Tibial nerve (tissue), 4 donors: Measurements from ENCODE around the gene ZNF746. TPM values are rescaled to one million over a fixed set of nuclear protein-coding genes. Genes with fewer than 3 reads are reported as not detected.

Experiments
- DNase-seq, 2 donors: peaks; one replicate each; pipeline ENCODE4 v3.0.0-alpha.2; 2019; ENCODE audit warnings: low spot score in 2 of 2
- H3K27ac ChIP-seq, 4 donors: fragments of 200-600 bp; sonication (generic) in 3 of 4; one replicate each; pipeline ENCODE4 v1.5.1; 2017 to 2019; ENCODE audit warnings: mild to moderate bottlenecking in 1 of 4
- H3K27me3 ChIP-seq, 2 donors: fragments of 200-600 bp; sonication (generic) in 1 of 2; one replicate each; pipeline versions ENCODE4 v1.5.1 to v1.6.0; 2017 to 2019
- H3K36me3 ChIP-seq, 3 donors: fragments of 200-600 bp; sonication (generic); one replicate each; pipeline ENCODE4 v1.5.1; 2018 to 2019
- H3K4me1 ChIP-seq, 4 donors: fragments of 200-600 bp; sonication (generic) in 3 of 4; one replicate each; pipeline ENCODE4 v1.5.1; 2017 to 2019
- H3K4me3 ChIP-seq, 4 donors: fragments of 200-600 bp; sonication (generic) in 3 of 4; one replicate each; pipeline ENCODE4 v1.5.1; 2017 to 2019; ENCODE audit warnings: mild to moderate bottlenecking in 1 of 4, moderate library complexity in 1 of 4
- H3K9me3 ChIP-seq, 4 donors: fragments of 200-600 bp; sonication (generic) in 3 of 4; one replicate each; pipeline ENCODE4 v1.5.1; 2017 to 2019
- CTCF ChIP-seq, 5 experiments: fragments of 200-600 bp in 3 of 5; fragments of 450-650 bp in 2 of 5; sonication (generic) in 3 of 5; IDR thresholded peaks; one replicate each; pipeline ENCODE4 v1.5.1; 2016 to 2019; ENCODE audit warnings: antibody characterized with exemption in 5 of 5, mild to moderate bottlenecking in 3 of 5, moderate library complexity in 2 of 5
- EP300 ChIP-seq, 2 donors: sonication (generic); formaldehyde crosslinking; IDR thresholded peaks; one replicate each; pipeline ENCODE4 v1.6.1; 2017; ENCODE audit warnings: antibody characterized with exemption in 2 of 2, mild to moderate bottlenecking in 1 of 2
- POLR2A ChIP-seq, 2 donors: fragments of 450-650 bp; IDR thresholded peaks; one replicate each; pipeline ENCODE4 v1.6.1; 2017; ENCODE audit warnings: antibody characterized with exemption in 2 of 2, mild to moderate bottlenecking in 2 of 2, moderate library complexity in 2 of 2
- WGBS, 2 donors: methylation state at CpG; one replicate each; pipeline ENCODE4 v1.1.5; 2018; 5-methylcytosine and 5-hydroxymethylcytosine counted together
- total RNA-seq, 4 donors: library from RNA; depleted of rRNA; stranded (reverse); fragments of >200 nt; gene quantifications; one replicate each; pipeline ENCODE4 v1.1.0, GENCODE V29; 2016

ZNF746 gene
- total RNA-seq, 4 donors from 2014 or later: 28.4 to 43.2 (median 32.9) TPM

- H3K4me1 ChIP-seq: peaks cover 0 to 2% (median 0%) of the 10 kb centered on the region in 4 donors
- H3K27me3 ChIP-seq: no peaks in the 10 kb centered on the region
- TF ChIP-seq POLR2A (IDR thresholded peaks at IDR 0.05) (no peak), EP300 (IDR thresholded peaks at IDR 0.05) (no peak)
- H3K27ac ChIP-seq: no peak overlapping the region
- no peak overlapping the region for H3K4me3 ChIP-seq
- H3K9me3 ChIP-seq: peaks cover 0 to 5% (median 0%) of the 10 kb centered on the region in 4 donors
- no peak for DNase-seq
- H3K36me3 ChIP-seq: peaks cover 0 to 16% (median 0%) of the 10 kb centered on the region in 3 donors
These were observed 31.2 kb downstream of the ZNF746 start for GRCh38 chr7:149466364-149466763.

- no peaks in the 10 kb centered on the region for H3K36me3 ChIP-seq
- no peaks in the 10 kb centered on the region for H3K27me3 ChIP-seq
- DNase-seq: no peak
- TF ChIP-seq CTCF (IDR thresholded peaks at IDR 0.05) (no peak), POLR2A (IDR thresholded peaks at IDR 0.05) (no peak), EP300 (IDR thresholded peaks at IDR 0.05) (no peak)
- H3K9me3 ChIP-seq: no peaks in the 10 kb centered on the region
- 79 to 89% methylated on average over 1 of the region's 1 CpG for WGBS, 2 donors
- H3K27ac ChIP-seq: no peak overlapping the region
- no peak overlapping the region for H3K4me3 ChIP-seq
- H3K4me1 ChIP-seq: peaks cover 0 to 17% (median 11%) of the 10 kb centered on the region in 4 donors
These were observed 34.0 kb downstream of the ZNF746 start for GRCh38 chr7:149463500-149464161.

GRCh38 chr7:149462101-149462520 is 35.5 kb downstream of the ZNF746 start:
- no peaks in the 10 kb centered on the region for H3K36me3 ChIP-seq
- no peaks in the 10 kb centered on the region for H3K27me3 ChIP-seq
- no peak overlapping the region for H3K27ac ChIP-seq
- WGBS, 2 donors: 89 to 91% methylated on average over 9 of the region's 9 CpGs
- H3K4me1 ChIP-seq: peaks cover 0 to 29% (median 14%) of the 10 kb centered on the region in 4 donors
- no peak for DNase-seq
- no peak for TF ChIP-seq CTCF (IDR thresholded peaks at IDR 0.05)
- TF ChIP-seq EP300 (IDR thresholded peaks at IDR 0.05): no peak
- TF ChIP-seq POLR2A (IDR thresholded peaks at IDR 0.05): no peak
- H3K9me3 ChIP-seq: no peaks in the 10 kb centered on the region
- no peak overlapping the region for H3K4me3 ChIP-seq

- Histone ChIP-seq H3K9me3 (no peaks in the 10 kb centered on the region), H3K4me1 (peaks cover 0 to 36% (median 14%) of the 10 kb centered on the region in 4 donors), H3K4me3 (peak within 1 kb of the TSS; percentile 62 to 93 (median 74)), H3K27ac (peak within 1 kb of the TSS; percentile 63 to 92 (median 84)), H3K27me3 (no peaks in the 10 kb centered on the region), H3K36me3 (peaks cover 0 to 8% (median 0%) of the 10 kb centered on the region in 3 donors)
- WGBS, 2 donors: 1% methylated on average over 13 to 18 of the region's 64 CpGs
- peak; percentile 66 to 71 for DNase-seq
- TF ChIP-seq POLR2A (IDR thresholded peaks at IDR 0.05): no peak
- TF ChIP-seq CTCF (IDR thresholded peaks at IDR 0.05): peak; percentile 29 to 72 (median 46)
- peak in 1 of 2 donors; percentile 51 for TF ChIP-seq EP300 (IDR thresholded peaks at IDR 0.05)
These were observed 36.9 kb downstream of the ZNF746 start, which contains the start of gene ZNF777 for GRCh38 chr7:149460493-149461277. Gene ZNF777 (minus strand): TSS chr7:149461062. CDS start chr7:149456022, 5,040 bp downstream.

GRCh38 chr7:149459540-149460452 is 37.8 kb downstream of the ZNF746 start:
- Histone ChIP-seq H3K36me3 (peaks cover 0 to 17% (median 0%) of the 10 kb centered on the region in 3 donors), H3K27me3 (no peaks in the 10 kb centered on the region), H3K4me3 (peak overlapping the region; percentile 25 to 93 (median 66)), H3K4me1 (peaks cover 0 to 36% (median 14%) of the 10 kb centered on the region in 4 donors), H3K9me3 (no peaks in the 10 kb centered on the region), H3K27ac (peak overlapping the region in 2 of 4 donors; percentile 19 to 92)
- 0 to 2% methylated on average over 9 to 66 of the region's 145 CpGs for WGBS, 2 donors
- no peak for DNase-seq
- TF ChIP-seq CTCF (IDR thresholded peaks at IDR 0.05) (no peak), EP300 (IDR thresholded peaks at IDR 0.05) (no peak), POLR2A (IDR thresholded peaks at IDR 0.05) (no peak)
